RWPE2 (cell line): ENCODE measurements around the gene P3H2.

ENCODE experiments used
- ATAC-seq: fragments of 200-7000 bp; cut with Tn5 transposase; 3 replicates; pipeline ENCODE4 v1.9.1; 2021; ENCODE audit warnings: low read depth
- DNase-seq: peaks from one replicate; pipeline ENCODE4 v3.0.0-alpha.2; 2020; ENCODE audit warnings: low spot score
- H3K27ac ChIP-seq: fragments of 450-650 bp; 2 replicates; pipeline ENCODE4 v1.5.1; 2017; ENCODE audit warnings: mild to moderate bottlenecking; ENCODE audit not compliant: poor library complexity, severe bottlenecking
- H3K27me3 ChIP-seq: fragments of 250-450 bp; sonication (Bioruptor Pico); 2 replicates; pipeline ENCODE4 v1.5.1; 2021; ENCODE audit warnings: mild to moderate bottlenecking, moderate library complexity; ENCODE audit not compliant: insufficient read depth, poor library complexity, severe bottlenecking
- H3K36me3 ChIP-seq: fragments of 250-450 bp; sonication (Bioruptor Pico); 2 replicates; pipeline ENCODE4 v1.5.1; 2020; ENCODE audit warnings: low read depth, mild to moderate bottlenecking, moderate library complexity
- H3K4me1 ChIP-seq: fragments of 250-450 bp; sonication (Bioruptor Pico); 2 replicates; pipeline ENCODE4 v1.5.1; 2021; ENCODE audit warnings: mild to moderate bottlenecking, moderate library complexity; ENCODE audit not compliant: insufficient read depth, poor library complexity, severe bottlenecking
- H3K4me3 ChIP-seq: fragments of 250-450 bp; sonication (Bioruptor Pico); 2 replicates; pipeline ENCODE4 v1.5.1; 2021; ENCODE audit warnings: mild to moderate bottlenecking, moderate library complexity; ENCODE audit not compliant: severe bottlenecking
- H3K9me3 ChIP-seq: fragments of 250-450 bp; sonication (Bioruptor Pico); 2 replicates; pipeline ENCODE4 v1.5.1; 2021; ENCODE audit warnings: mild to moderate bottlenecking, moderate library complexity; ENCODE audit not compliant: severe bottlenecking
- CTCF ChIP-seq: fragments of 450-650 bp; IDR thresholded peaks from one replicate; pipeline ENCODE4 v1.5.1; 2017; ENCODE audit warnings: mild to moderate bottlenecking, moderate library complexity; ENCODE audit not compliant: poor library complexity, severe bottlenecking

P3H2 gene

GRCh38 chr3:190038050-190038933 is 82.4 kb downstream of the P3H2 start:
- Histone ChIP-seq H3K27me3 (no peaks in the 10 kb centered on the region), H3K9me3 (peaks cover 2% of the 10 kb centered on the region), H3K27ac (peak overlapping the region; percentile 41), H3K36me3 (no peaks in the 10 kb centered on the region), H3K4me1 (peaks cover 18% of the 10 kb centered on the region), H3K4me3 (no peak overlapping the region)
- DNase-seq (peak; percentile 86), ATAC-seq (peak; percentile 91)
- no peak for TF ChIP-seq CTCF

GRCh38 chr3:190036631-190037030 is 84.1 kb downstream of the P3H2 start:
- Histone ChIP-seq H3K27me3 (no peaks in the 10 kb centered on the region), H3K27ac (no peak overlapping the region), H3K36me3 (no peaks in the 10 kb centered on the region), H3K4me1 (peaks cover 25% of the 10 kb centered on the region), H3K4me3 (no peak overlapping the region), H3K9me3 (peaks cover 2% of the 10 kb centered on the region)
- TF ChIP-seq CTCF = no peak
- ATAC-seq (no peak), DNase-seq (no peak)

- H3K4me1 ChIP-seq = peaks cover 25% of the 10 kb centered on the region
- DNase-seq (no peak), ATAC-seq (no peak)
- H3K9me3 ChIP-seq = peaks cover 2% of the 10 kb centered on the region
- H3K27me3 ChIP-seq = no peaks in the 10 kb centered on the region
- H3K27ac ChIP-seq = no peak overlapping the region
- H3K4me3 ChIP-seq = no peak overlapping the region
- no peaks in the 10 kb centered on the region for H3K36me3 ChIP-seq
- no peak for TF ChIP-seq CTCF
Observed at GRCh38 chr3:190034446-190034845, 86.3 kb downstream of the P3H2 start.

GRCh38 chr3:190032923-190033322 is 87.8 kb downstream of the P3H2 start:
- Histone ChIP-seq H3K27ac (no peak overlapping the region), H3K27me3 (no peaks in the 10 kb centered on the region), H3K36me3 (no peaks in the 10 kb centered on the region), H3K4me3 (no peak overlapping the region), H3K9me3 (peaks cover 2% of the 10 kb centered on the region), H3K4me1 (peaks cover 20% of the 10 kb centered on the region)
- TF ChIP-seq CTCF = peak; percentile 10
- ATAC-seq (no peak), DNase-seq (no peak)
